ENCODE measurements around the gene OR2T2.
"Not testable (repeated sequence)": the region's sequence is repeated elsewhere in the genome, so short reads cannot be mapped to it uniquely, and the experiment has no call there.

GRCh38 chr1:248481686-248482579 lies 36.5 kb downstream of the OR2T2 start:
- TF ChIP-seq, protein P1, sequence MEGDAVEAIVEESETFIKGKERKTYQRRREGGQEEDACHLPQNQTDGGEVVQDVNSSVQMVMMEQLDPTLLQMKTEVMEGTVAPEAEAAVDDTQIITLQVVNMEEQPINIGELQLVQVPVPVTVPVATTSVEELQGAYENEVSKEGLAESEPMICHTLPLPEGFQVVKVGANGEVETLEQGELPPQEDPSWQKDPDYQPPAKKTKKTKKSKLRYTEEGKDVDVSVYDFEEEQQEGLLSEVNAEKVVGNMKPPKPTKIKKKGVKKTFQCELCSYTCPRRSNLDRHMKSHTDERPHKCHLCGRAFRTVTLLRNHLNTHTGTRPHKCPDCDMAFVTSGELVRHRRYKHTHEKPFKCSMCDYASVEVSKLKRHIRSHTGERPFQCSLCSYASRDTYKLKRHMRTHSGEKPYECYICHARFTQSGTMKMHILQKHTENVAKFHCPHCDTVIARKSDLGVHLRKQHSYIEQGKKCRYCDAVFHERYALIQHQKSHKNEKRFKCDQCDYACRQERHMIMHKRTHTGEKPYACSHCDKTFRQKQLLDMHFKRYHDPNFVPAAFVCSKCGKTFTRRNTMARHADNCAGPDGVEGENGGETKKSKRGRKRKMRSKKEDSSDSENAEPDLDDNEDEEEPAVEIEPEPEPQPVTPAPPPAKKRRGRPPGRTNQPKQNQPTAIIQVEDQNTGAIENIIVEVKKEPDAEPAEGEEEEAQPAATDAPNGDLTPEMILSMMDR (IDR thresholded peaks at IDR 0.05) = not testable (repeated sequence)
- not testable (repeated sequence) for TF ChIP-seq POLR2A (IDR thresholded peaks at IDR 0.05)

All from uterus (tissue), 2 donors.